SH-SY5Y (cell line): ENCODE data around the gene ZNF345.

ENCODE experiments used
- GATA2 ChIP-seq: IDR thresholded peaks from 2 replicates; pipeline ENCODE4 v1.6.1; 2011; ENCODE audit warnings: mild to moderate bottlenecking, low read depth, low read length
- GATA3 ChIP-seq: IDR thresholded peaks from 2 replicates; pipeline ENCODE4 v1.6.1; 2011; ENCODE audit warnings: low read depth, mild to moderate bottlenecking, low read length, moderate library complexity

GRCh38 chr19:36805364-36805763 lies 45.3 kb upstream of the ZNF345 start:
- TF ChIP-seq GATA3 = no peak
- no peak for TF ChIP-seq GATA2
